PC-9 (cell line): ENCODE measurements around the gene UNC93A. TPM values are rescaled to one million over a fixed set of nuclear protein-coding genes. Genes with fewer than 3 reads are reported as not detected.
"Not testable (repeated sequence)": the region's sequence is repeated elsewhere in the genome, so short reads cannot be mapped to it uniquely, and the experiment has no call there.

Experiments
- BruUV-seq: library from RNA; stranded (reverse); fragments of 400-500 nt; replicated peaks from 2 replicates; lab custom pipeline; 2021; lab: Mats Ljungman, UMichigan
- CTCF ChIA-PET: fragments of 300-600 bp; sonication (Branson Sonifier 250); formaldehyde crosslinking; loops from one replicate; lab custom pipeline; 2022; ENCODE audit warnings: antibody characterized with exemption; lab: Charles Lee
- POLR2A ChIA-PET: fragments of 300-600 bp; sonication (Branson Sonifier 250); formaldehyde crosslinking; loops from one replicate; lab custom pipeline; 2022; ENCODE audit warnings: antibody characterized with exemption; ENCODE audit not compliant: unreplicated experiment; lab: Charles Lee
- DNase-seq, 2 experiments: peaks; one replicate each; pipeline versions ENCODE4 v3.0.0 to v3.0.0-alpha.2; 2015 to 2022; ENCODE audit warnings: mixed read lengths in 1 of 2
- H2AFZ ChIP-seq: fragments of 200-600 bp; sonication (generic); 2 replicates; pipeline ENCODE4 v1.8.1; 2017; ENCODE audit warnings: antibody characterized with exemption
- H3F3A ChIP-seq: fragments of 200-600 bp; sonication (generic); 2 replicates; pipeline ENCODE4 v1.8.1; 2017; ENCODE audit warnings: antibody characterized with exemption, mild to moderate bottlenecking, low read depth; ENCODE audit not compliant: insufficient read depth
- H3K27ac ChIP-seq: fragments of 200-600 bp; sonication (generic); 2 replicates; pipeline ENCODE4 v1.6.1; 2016; ENCODE audit warnings: mixed run types
- H3K27me3 ChIP-seq: fragments of 200-600 bp; sonication (generic); 2 replicates; pipeline ENCODE4 v1.6.1; 2016; ENCODE audit warnings: low read depth, mixed run types; ENCODE audit not compliant: insufficient read depth
- H3K36me3 ChIP-seq: fragments of 200-600 bp; sonication (generic); 2 replicates; pipeline ENCODE4 v1.6.1; 2016; ENCODE audit warnings: low read depth, mixed run types
- H3K4me1 ChIP-seq: fragments of 200-600 bp; sonication (generic); replicated peaks from 2 replicates; pipeline ENCODE4 v1.6.1; 2016; ENCODE audit warnings: mixed run types; ENCODE audit not compliant: insufficient read depth
- H3K4me2 ChIP-seq: fragments of 200-600 bp; sonication (generic); 2 replicates; pipeline ENCODE4 v1.6.1; 2017; ENCODE audit warnings: mixed run types
- H3K4me3 ChIP-seq: fragments of 200-600 bp; sonication (generic); 2 replicates; pipeline ENCODE4 v1.6.1; 2016; ENCODE audit warnings: mixed run types
- H3K79me2 ChIP-seq: fragments of 200-600 bp; sonication (generic); 2 replicates; pipeline ENCODE4 v1.6.1; 2017; ENCODE audit warnings: low read depth, mixed run types
- H3K9me2 ChIP-seq: fragments of 200-600 bp; sonication (generic); 2 replicates; pipeline ENCODE4 v1.8.1; 2017; ENCODE audit warnings: mild to moderate bottlenecking; ENCODE audit not compliant: insufficient read depth
- H3K9me3 ChIP-seq: fragments of 200-600 bp; sonication (generic); 2 replicates; pipeline ENCODE4 v1.8.1; 2016; ENCODE audit warnings: low read depth; ENCODE audit not compliant: insufficient read depth
- H4K20me1 ChIP-seq: fragments of 200-600 bp; sonication (generic); 2 replicates; pipeline ENCODE4 v1.8.1; 2017; ENCODE audit not compliant: insufficient read depth
- CTCF ChIP-seq: fragments of 200-600 bp; sonication (generic); conservative IDR thresholded peaks from 2 replicates; pipeline ENCODE4 v1.6.1; 2017; ENCODE audit warnings: mixed run types, antibody characterized with exemption, mild to moderate bottlenecking, moderate library complexity
- EZH2 ChIP-seq: fragments of 200-600 bp; sonication (generic); IDR thresholded peaks from 2 replicates; pipeline ENCODE4 v1.8.0; 2017; ENCODE audit warnings: antibody characterized with exemption, low read depth
- intact Hi-C: fragments of 100-400 bp; cut with micrococcal nuclease; formaldehyde crosslinking; loops from one replicate; pipeline ENCODE4 v1.10.0; 2022; ENCODE audit not compliant: unreplicated experiment
- total RNA-seq: library from RNA; stranded (reverse); gene quantifications from 2 replicates; pipeline ENCODE4 v1.2.3, GENCODE V29; 2021

The UNC93A gene
- total RNA-seq, 1 experiment from 2014 or later = not detected

- POLR2A ChIA-PET = no interaction called here
- Histone ChIP-seq H3K9me3 (no peaks in the 10 kb centered on the region), H3K4me1 (no peaks in the 10 kb centered on the region), H3K36me3 (no peaks in the 10 kb centered on the region), H3K4me3 (no peak overlapping the region), H4K20me1 (no peaks in the 10 kb centered on the region), H3F3A (no peaks in the 10 kb centered on the region), H3K9me2 (no peaks in the 10 kb centered on the region), H3K4me2 (no peak overlapping the region), H3K79me2 (no peaks in the 10 kb centered on the region), H3K27me3 (peaks cover 81% of the 10 kb centered on the region), H2AFZ (no peak overlapping the region), H3K27ac (no peak overlapping the region)
- no peak for TF ChIP-seq CTCF
- TF ChIP-seq EZH2 = no peak
- intact Hi-C loops = no loop called here
- CTCF ChIA-PET = no interaction called here
- DNase-seq = no peak
- no TSS peak for BruUV-seq
Observed at GRCh38 chr6:167247814-167248595, 43.1 kb upstream of the UNC93A start.

GRCh38 chr6:167248878-167249455, 42.1 kb upstream of the UNC93A start:
- H3K4me3 ChIP-seq, intact Hi-C loops, BruUV-seq, H3K79me2 ChIP-seq, H3F3A ChIP-seq, H3K9me3 ChIP-seq, POLR2A ChIA-PET, DNase-seq, CTCF ChIA-PET, H3K27ac ChIP-seq, H3K36me3 ChIP-seq, H3K4me2 ChIP-seq, H3K9me2 ChIP-seq, H3K4me1 ChIP-seq, H2AFZ ChIP-seq, H4K20me1 ChIP-seq: not testable (repeated sequence)
- H3K27me3 ChIP-seq = peaks cover 72% of the 10 kb centered on the region

GRCh38 chr6:167252271-167252670, 38.8 kb upstream of the UNC93A start:
- intact Hi-C loops = no loop called here
- H2AFZ ChIP-seq = no peak overlapping the region
- H3K4me3 ChIP-seq = no peak overlapping the region
- H4K20me1 ChIP-seq = no peaks in the 10 kb centered on the region
- TF ChIP-seq CTCF = no peak
- no peak for TF ChIP-seq EZH2
- no peaks in the 10 kb centered on the region for H3K36me3 ChIP-seq
- CTCF ChIA-PET = no interaction called here
- H3K9me2 ChIP-seq = no peaks in the 10 kb centered on the region
- no peaks in the 10 kb centered on the region for H3K4me1 ChIP-seq
- no peak for DNase-seq
- no peaks in the 10 kb centered on the region for H3K79me2 ChIP-seq
- POLR2A ChIA-PET = no interaction called here
- H3K27me3 ChIP-seq = peaks cover 46% of the 10 kb centered on the region
- H3K27ac ChIP-seq = no peak overlapping the region
- H3K9me3 ChIP-seq = no peaks in the 10 kb centered on the region
- no TSS peak for BruUV-seq
- no peaks in the 10 kb centered on the region for H3F3A ChIP-seq
- no peak overlapping the region for H3K4me2 ChIP-seq
